ENCODE results near the gene CELF2. TPM values are rescaled to one million over a fixed set of nuclear protein-coding genes. Genes with fewer than 3 reads are reported as not detected.

CELF2 gene
- total and polyA plus RNA-seq, 2 experiments from 2014 or later: 14.4 to 26.5 TPM

DNA sequence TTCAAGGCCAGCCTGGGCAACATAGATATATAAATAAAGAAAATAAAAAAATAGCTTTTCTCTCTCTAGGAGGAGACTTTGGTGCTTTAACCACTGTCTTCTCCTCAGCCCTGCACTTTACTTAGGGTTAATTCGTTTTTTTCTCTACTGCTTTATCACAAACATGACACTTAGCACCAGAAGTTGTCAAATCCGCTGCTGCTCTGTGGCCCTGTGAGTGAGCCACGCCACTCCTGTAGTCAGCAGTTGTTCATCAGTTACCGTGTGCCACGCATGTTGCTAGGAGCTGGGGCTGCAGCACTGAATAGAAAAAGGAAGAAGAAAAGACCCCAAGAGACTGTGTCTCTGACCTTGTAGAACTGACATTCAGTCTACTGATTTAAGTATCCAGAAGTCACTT lies 232.6 kb downstream of the CELF2 start:
- Histone ChIP-seq H3K27me3 (replicated peaks; ENCODE audit: insufficient read depth) (no peaks in the 10 kb centered on the region), H4K20me1 (ENCODE audit: insufficient read depth) (no peaks in the 10 kb centered on the region), H2AFZ (no peak overlapping the region), H3K9me2 (ENCODE audit: insufficient read depth) (no peaks in the 10 kb centered on the region), H3K9me3 (ENCODE audit: low read depth) (no peaks in the 10 kb centered on the region), H3K4me1 (ENCODE audit: insufficient read depth) (no peaks in the 10 kb centered on the region), H3K27ac (no peak overlapping the region), H3K36me3 (ENCODE audit: low read depth) (no peaks in the 10 kb centered on the region), H3K4me2 (ENCODE audit: unreplicated experiment) (no peak overlapping the region), H3F3A (ENCODE audit: insufficient read depth) (no peaks in the 10 kb centered on the region), H3K4me3 (no peak overlapping the region), H3K79me2 (ENCODE audit: insufficient read depth) (no peaks in the 10 kb centered on the region), H3K9ac (no peak overlapping the region)
- 58 to 69% methylated on average over 5 of the region's 5 CpGs for WGBS, 2 experiments (ENCODE audit: low coverage in 1 of 2, low lambda C conversion rate in 2 of 2, missing lambda C conversion rate in 2 of 2)
- no peak for TF ChIP-seq EZH2phosphoT487 (IDR thresholded peaks at IDR 0.05; ENCODE audit: insufficient read depth, low read depth)
- no peak for TF ChIP-seq EZH2 (IDR thresholded peaks at IDR 0.05; ENCODE audit: insufficient read depth, poor library complexity, severe bottlenecking)
- in situ Hi-C loops (cut with MboI): no loop called here
- no peak for DNase-seq

DNA sequence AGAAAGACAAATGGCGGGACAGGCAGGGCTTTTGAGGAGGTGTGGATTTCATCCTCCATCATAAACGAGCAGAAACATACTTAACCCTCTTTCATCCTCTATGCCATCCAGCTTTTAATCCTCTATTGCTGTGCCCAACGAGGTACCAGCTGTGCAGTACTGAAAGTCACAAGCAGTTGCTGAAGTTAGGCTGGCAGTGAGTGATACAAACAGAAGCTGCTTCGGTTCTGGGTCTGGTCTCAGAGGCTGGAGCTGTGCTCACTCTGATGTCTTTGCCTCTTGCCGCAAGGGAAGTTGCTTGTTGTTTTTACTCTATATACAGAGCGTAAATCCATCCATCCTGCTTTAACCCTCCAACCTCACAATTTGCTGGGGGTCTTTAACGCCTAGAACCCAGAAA lies 235.2 kb downstream of the CELF2 start:
- no peak overlapping the region for H3K27ac ChIP-seq
- H3F3A ChIP-seq (ENCODE audit: insufficient read depth): no peaks in the 10 kb centered on the region
- no peaks in the 10 kb centered on the region for H3K9me2 ChIP-seq (ENCODE audit: insufficient read depth)
- no peak overlapping the region for H3K4me3 ChIP-seq
- no peak overlapping the region for H3K4me2 ChIP-seq (ENCODE audit: unreplicated experiment)
- H3K4me1 ChIP-seq (ENCODE audit: insufficient read depth): no peaks in the 10 kb centered on the region
- H3K79me2 ChIP-seq (ENCODE audit: insufficient read depth): no peaks in the 10 kb centered on the region
- in situ Hi-C loops (cut with MboI): no loop called here
- H4K20me1 ChIP-seq (ENCODE audit: insufficient read depth): no peaks in the 10 kb centered on the region
- no peaks in the 10 kb centered on the region for H3K9me3 ChIP-seq (ENCODE audit: low read depth)
- DNase-seq: no peak
- 66 to 73% methylated on average over 7 of the region's 7 CpGs for WGBS, 2 experiments (ENCODE audit: low coverage in 1 of 2, low lambda C conversion rate in 2 of 2, missing lambda C conversion rate in 2 of 2)
- H3K36me3 ChIP-seq (ENCODE audit: low read depth): no peaks in the 10 kb centered on the region
- no peak overlapping the region for H3K9ac ChIP-seq
- no peak overlapping the region for H2AFZ ChIP-seq
- H3K27me3 ChIP-seq (replicated peaks; ENCODE audit: insufficient read depth): no peaks in the 10 kb centered on the region
- TF ChIP-seq EZH2phosphoT487 (IDR thresholded peaks at IDR 0.05; ENCODE audit: insufficient read depth, low read depth): no peak
- TF ChIP-seq EZH2 (IDR thresholded peaks at IDR 0.05; ENCODE audit: insufficient read depth, poor library complexity, severe bottlenecking): no peak

DNA sequence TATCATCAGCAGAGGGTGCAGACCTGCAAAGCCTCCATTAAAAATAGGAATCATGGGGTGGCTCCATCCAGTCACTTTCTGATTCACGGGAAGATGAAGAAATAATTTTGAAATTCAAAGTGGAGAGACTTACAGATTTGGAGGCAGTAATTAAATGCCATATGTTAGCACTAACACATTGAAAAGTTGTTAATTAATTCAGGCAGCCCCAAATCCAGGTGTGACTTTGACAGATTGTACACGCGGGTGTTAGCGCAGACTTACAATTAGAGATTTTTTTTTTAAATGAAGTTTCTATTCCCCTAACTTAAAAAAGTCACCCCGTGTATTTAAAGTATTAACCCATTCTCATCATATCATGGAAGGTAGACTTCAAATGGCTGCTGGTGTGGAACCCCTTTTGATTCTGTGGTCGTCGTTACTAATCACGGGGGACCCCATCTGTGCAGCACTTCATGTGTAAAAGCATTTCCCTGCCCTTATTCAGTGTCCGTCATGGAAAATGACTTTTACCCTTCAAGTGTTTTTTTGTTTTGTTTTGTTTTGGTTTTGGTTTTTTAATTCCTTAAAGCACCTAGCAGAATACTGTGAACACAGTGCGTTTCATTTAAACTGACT lies 235.8 kb downstream of the CELF2 start:
- no peak for TF ChIP-seq EZH2 (IDR thresholded peaks at IDR 0.05; ENCODE audit: insufficient read depth, poor library complexity, severe bottlenecking)
- no peak for TF ChIP-seq EZH2phosphoT487 (IDR thresholded peaks at IDR 0.05; ENCODE audit: insufficient read depth, low read depth)
- H3F3A ChIP-seq (ENCODE audit: insufficient read depth): no peaks in the 10 kb centered on the region
- H3K36me3 ChIP-seq (ENCODE audit: low read depth): no peaks in the 10 kb centered on the region
- H3K4me2 ChIP-seq (ENCODE audit: unreplicated experiment): no peak overlapping the region
- H3K9me3 ChIP-seq (ENCODE audit: low read depth): no peaks in the 10 kb centered on the region
- DNase-seq: no peak
- no peaks in the 10 kb centered on the region for H3K79me2 ChIP-seq (ENCODE audit: insufficient read depth)
- H3K27ac ChIP-seq: no peak overlapping the region
- no peak overlapping the region for H3K4me3 ChIP-seq
- H3K9me2 ChIP-seq (ENCODE audit: insufficient read depth): no peaks in the 10 kb centered on the region
- no peaks in the 10 kb centered on the region for H3K4me1 ChIP-seq (ENCODE audit: insufficient read depth)
- in situ Hi-C loops (cut with MboI): no loop called here
- no peaks in the 10 kb centered on the region for H4K20me1 ChIP-seq (ENCODE audit: insufficient read depth)
- H3K27me3 ChIP-seq (replicated peaks; ENCODE audit: insufficient read depth): no peaks in the 10 kb centered on the region
- 80 to 85% methylated on average over 10 of the region's 10 CpGs for WGBS, 2 experiments (ENCODE audit: low coverage in 1 of 2, low lambda C conversion rate in 2 of 2, missing lambda C conversion rate in 2 of 2)
- no peak overlapping the region for H2AFZ ChIP-seq
- H3K9ac ChIP-seq: no peak overlapping the region

DNA sequence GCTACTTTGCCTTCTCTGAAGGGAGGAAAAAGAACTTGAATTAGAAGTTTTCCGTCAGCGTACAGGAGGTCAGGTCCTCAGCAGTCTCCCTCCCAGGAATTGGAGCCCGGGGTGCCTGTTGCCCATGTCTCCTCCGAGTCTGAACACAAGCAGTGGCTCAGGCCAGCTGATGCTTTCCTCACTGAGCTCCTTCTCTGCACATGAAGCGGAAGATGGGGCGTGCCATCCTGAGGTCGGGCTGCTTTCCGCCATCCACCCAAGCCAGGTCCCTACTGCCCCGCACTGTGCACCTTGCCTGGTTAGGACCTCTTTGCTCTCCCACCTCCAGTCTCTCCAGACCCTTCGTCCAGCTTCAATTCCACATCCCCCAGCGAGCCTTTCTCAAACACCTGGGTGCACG lies 237.5 kb downstream of the CELF2 start:
- Histone ChIP-seq H3F3A (ENCODE audit: insufficient read depth) (no peaks in the 10 kb centered on the region), H3K27me3 (replicated peaks; ENCODE audit: insufficient read depth) (no peaks in the 10 kb centered on the region), H3K9me2 (ENCODE audit: insufficient read depth) (no peaks in the 10 kb centered on the region), H3K4me2 (ENCODE audit: unreplicated experiment) (no peak overlapping the region), H4K20me1 (ENCODE audit: insufficient read depth) (no peaks in the 10 kb centered on the region), H3K79me2 (ENCODE audit: insufficient read depth) (no peaks in the 10 kb centered on the region), H3K4me3 (no peak overlapping the region), H3K36me3 (ENCODE audit: low read depth) (no peaks in the 10 kb centered on the region), H3K27ac (no peak overlapping the region), H2AFZ (no peak overlapping the region), H3K4me1 (ENCODE audit: insufficient read depth) (no peaks in the 10 kb centered on the region), H3K9ac (no peak overlapping the region), H3K9me3 (ENCODE audit: low read depth) (no peaks in the 10 kb centered on the region)
- TF ChIP-seq EZH2 (IDR thresholded peaks at IDR 0.05; ENCODE audit: insufficient read depth, poor library complexity, severe bottlenecking): no peak
- no peak for TF ChIP-seq EZH2phosphoT487 (IDR thresholded peaks at IDR 0.05; ENCODE audit: insufficient read depth, low read depth)
- in situ Hi-C loops (cut with MboI): no loop called here
- DNase-seq: no peak
- WGBS, 2 experiments (ENCODE audit: low coverage in 1 of 2, low lambda C conversion rate in 2 of 2, missing lambda C conversion rate in 2 of 2): 80 to 88% methylated on average over 12 of the region's 12 CpGs

Measured in GM23248 (cell line).